T-helper 1 cell treated with Interleukin-12 subunit alpha and Interleukin-12 subunit beta and Interleukin-4 antibody, amounts not matched to agents 30 ng/mL and 1 ng/mL, for 36 hours (primary cell): Measurements from ENCODE around the gene SH2D1A. TPM values are rescaled to one million over a fixed set of nuclear protein-coding genes. Genes with fewer than 3 reads are reported as not detected.

Experiments
- intact Hi-C: fragments of 100-400 bp; cut with micrococcal nuclease; formaldehyde crosslinking; loops from one replicate; pipeline ENCODE4 v1.15.1; 2024
- total RNA-seq: library from RNA; stranded (reverse); gene quantifications from 2 replicates; pipeline ENCODE4 v1.2.3, GENCODE V29; 2022

SH2D1A gene
- total RNA-seq, 1 donor from 2014 or later, result 45.7 TPM

DNA sequence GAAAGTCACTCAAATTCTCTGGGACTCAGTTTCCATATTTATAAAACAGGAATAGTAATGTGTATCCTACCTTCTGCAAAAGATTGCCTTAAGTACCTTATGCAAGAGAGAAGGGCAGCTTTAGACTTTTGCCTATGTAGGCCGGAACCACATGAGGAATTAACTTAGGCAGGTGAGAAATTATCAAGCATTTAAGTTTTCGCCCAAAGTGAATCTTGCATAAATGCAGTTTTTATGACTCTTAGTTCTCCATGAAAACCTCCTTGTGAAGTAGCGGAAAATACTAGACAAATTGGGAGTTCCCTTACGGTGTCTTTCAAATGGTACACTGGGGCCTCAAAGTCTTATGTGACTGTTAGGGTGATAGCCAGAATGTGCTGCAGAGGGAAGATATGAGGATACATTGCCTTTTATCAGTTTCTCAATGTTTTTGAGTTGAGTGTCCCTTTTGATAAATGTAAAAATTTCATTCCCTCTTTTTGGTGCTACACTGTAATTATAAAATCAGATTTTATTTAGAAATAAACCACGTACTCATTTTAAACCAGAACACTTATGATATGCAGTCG lies 2.6 kb downstream of the SH2D1A start:
- intact Hi-C loops, result loop anchor here (5.0 kb wide), 2 partner anchors 47 to 388 kb away; no protein-coding TSS in a partner anchor

DNA sequence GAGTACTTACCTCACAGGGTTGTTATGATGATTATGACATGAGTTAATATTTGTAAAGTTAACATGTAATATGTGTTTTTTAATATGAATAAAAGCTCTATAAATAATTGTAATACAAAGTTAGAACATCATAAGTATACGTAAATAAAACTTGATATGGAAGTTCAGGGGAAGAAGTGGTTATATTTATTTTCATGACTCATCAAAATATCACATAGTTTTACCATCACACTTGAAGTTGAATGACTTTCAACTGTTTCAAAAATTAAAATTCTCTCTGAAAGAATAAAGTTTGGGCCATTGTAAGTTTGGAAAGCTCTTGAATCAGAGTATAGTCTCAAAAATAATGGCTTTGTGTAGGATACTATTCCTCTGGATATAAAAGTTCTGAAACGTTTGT lies 8.3 kb downstream of the SH2D1A start:
- intact Hi-C loops, result loop anchor here (5.0 kb wide), 1 partner anchor 38 kb away; no protein-coding TSS in a partner anchor

- intact Hi-C loops, result loop anchor here (1.0 to 5.0 kb wide), 4 partner anchors 13 to 33 kb away; partner anchors contain the start of gene SH2D1A
These were observed 12.5 kb downstream of the SH2D1A start for GRCh38 chrX:124358800-124359383.

GRCh38 chrX:124362072-124362471 lies 15.7 kb downstream of the SH2D1A start:
- intact Hi-C loops, result no loop called here

- intact Hi-C loops, result no loop called here
These were observed 16.4 kb downstream of the SH2D1A start for GRCh38 chrX:124362761-124363160.

DNA sequence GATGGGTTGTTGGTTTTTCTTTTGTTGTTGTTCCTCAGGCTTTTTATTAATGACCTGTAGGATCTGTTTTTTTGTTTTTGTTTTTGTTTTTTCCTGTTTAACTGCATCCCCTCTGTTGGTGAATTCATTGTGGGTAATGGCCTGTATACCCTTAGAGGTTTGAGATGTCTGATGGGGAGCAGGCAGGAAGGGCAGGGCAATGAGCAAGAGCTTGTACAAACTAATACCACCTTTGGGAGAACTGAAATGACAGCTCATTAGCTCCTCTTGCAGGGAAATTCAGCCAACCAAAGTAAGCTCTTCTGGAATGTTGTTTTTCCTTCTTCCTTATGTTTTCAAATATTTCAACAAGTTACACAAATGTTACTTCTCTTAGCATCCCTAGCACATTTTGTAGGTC lies 23.4 kb downstream of the SH2D1A start:
- intact Hi-C loops, result no loop called here

- intact Hi-C loops, result no loop called here
These were observed 27.0 kb downstream of the SH2D1A start for GRCh38 chrX:124373348-124373747.

- intact Hi-C loops, result no loop called here
These were observed 32.3 kb downstream of the SH2D1A start for GRCh38 chrX:124378643-124379042.

GRCh38 chrX:124383354-124383753 lies 37.0 kb downstream of the SH2D1A start:
- intact Hi-C loops, result no loop called here

GRCh38 chrX:124386401-124386800 lies 40.0 kb downstream of the SH2D1A start:
- intact Hi-C loops, result loop anchor here (5.0 kb wide), 1 partner anchor 289 kb away; no protein-coding TSS in a partner anchor

DNA sequence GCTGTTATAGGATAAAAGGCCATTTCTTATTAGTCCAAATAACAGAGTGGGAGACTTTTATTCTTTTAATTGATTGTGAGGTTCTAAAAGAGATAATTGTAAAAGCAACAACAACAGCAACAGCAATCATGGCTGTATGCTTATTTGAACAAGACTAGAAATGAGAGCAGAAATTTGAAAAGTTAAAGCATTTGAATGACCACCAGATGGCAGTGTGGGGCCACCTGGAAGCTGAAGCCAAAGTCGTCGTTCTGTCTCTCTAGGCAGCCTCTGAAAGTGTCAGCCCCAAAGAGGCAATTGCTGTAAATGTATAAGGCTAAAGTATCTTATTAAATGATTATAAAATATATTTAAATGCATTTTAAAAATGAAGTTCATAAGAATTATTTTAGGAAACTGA lies 42.2 kb downstream of the SH2D1A start:
- intact Hi-C loops, result loop anchor here (1.0 to 5.0 kb wide), 5 partner anchors 18 to 743 kb away; no protein-coding TSS in a partner anchor

- intact Hi-C loops, result loop anchor here (5.0 kb wide), 1 partner anchor 35 kb away; no protein-coding TSS in a partner anchor
These were observed 46.4 kb downstream of the SH2D1A start for GRCh38 chrX:124392794-124393193.

- intact Hi-C loops, result loop anchor here (5.0 kb wide), 1 partner anchor 36 kb away; no protein-coding TSS in a partner anchor
These were observed 46.9 kb downstream of the SH2D1A start for GRCh38 chrX:124393238-124393637.

DNA sequence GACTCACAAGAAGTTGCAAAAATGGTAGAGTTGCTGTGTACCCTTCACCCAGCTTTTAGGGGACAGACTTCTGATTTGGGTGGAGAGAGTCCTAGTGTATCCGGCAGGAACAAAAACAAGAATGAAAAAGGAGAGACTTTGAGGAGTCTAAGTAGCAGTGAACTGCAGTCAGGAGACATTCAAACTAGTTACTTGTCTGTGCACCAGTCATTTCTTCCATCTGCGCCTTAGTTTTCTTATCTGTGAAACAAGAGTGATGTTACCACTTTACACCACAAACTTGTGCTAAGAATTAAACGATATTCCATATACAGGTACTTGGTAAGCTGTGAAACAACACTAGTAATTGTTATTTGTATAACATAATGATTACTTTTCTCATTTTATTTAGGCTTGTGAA lies 47.3 kb downstream of the SH2D1A start:
- intact Hi-C loops, result loop anchor here (5.0 kb wide), 1 partner anchor 36 kb away; no protein-coding TSS in a partner anchor

DNA sequence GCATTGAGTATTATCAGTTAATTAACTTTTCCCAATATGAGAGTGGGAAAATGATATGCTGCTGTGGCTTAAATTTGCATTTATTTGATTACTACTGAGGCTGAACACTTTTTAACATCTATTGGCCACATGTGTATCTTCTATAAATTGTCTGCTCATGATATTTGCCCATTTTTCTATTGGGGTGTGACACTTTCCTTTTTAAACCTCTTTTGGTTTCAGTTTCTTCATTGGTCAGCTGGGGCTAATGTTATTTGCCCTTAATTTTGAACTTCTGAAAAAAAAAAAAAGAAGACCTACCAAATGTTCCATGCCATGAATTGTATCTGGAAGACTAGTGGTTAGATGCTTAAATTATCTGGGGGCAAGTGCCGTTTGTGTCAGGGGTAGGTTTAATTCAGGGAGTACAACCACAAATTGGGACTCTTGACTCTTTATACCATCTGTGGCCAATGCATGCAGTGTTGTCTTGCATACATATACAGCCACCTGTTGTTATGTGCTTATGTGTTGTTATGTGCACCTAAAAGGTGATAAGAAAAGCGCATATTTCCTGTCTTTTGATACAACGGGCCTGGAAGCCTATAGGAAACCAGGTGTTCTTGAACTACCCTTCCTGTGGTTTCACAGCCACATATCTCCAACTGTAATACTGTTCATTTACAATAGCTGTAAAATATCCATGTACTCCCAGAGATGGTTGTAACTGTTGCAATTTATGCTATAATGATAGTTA lies 49.0 kb downstream of the SH2D1A start:
- intact Hi-C loops, result no loop called here

DNA sequence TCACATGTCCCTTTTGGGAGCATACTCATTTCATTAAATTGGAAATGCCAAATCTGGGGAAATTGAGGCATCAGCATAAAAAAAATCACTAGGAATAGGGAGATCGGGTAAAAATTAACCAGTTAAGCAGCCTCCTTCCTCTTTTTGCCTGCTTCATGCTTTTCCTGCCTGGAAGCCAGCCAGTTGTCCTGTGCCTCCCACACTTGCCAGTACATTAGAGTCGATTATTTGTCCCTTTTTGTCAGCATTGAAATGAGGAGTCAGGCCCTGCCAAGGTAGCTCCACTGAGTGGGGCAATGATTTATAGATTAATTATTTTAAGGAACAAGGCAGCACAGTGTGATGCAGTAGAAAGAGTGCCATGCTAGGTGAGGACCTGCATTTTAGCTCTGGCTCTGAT lies 55.3 kb downstream of the SH2D1A start:
- intact Hi-C loops, result no loop called here

GRCh38 chrX:124405868-124406267 lies 59.5 kb downstream of the SH2D1A start:
- intact Hi-C loops, result loop anchor here (1.0 to 5.0 kb wide), 4 partner anchors 18 to 801 kb away; no protein-coding TSS in a partner anchor

DNA sequence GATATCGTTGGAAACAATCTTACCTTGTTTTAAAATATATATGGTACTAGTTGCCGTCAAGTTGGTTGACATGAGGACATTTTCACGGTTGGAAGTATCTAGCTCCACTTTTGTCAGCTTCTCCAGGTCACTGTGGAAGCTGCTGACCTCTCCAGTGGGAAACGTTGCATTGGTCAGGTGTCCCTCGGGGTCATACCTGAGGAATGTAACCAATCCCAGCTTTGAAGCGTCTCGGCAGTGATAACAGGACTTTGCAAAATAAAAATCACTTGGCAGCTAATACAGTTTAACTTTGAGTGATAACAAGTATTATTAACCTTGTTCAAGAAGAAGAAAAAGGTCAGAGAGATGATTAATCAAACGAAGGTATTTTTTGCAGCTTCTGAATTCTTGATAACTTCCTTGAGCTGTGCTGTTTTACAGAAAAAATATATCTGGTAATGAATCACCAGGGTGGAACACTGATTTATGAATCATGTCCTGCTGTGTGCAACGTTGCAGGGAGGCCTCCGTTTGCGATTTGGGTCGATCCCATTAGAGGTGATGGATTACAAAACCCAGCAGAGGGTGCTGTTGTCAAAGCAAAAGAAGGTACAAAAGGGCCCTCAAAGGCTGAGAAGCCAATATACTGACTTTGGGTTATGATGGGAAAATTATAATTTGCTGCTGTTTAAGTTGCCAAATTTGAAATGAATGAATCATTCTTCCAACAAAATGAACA lies 60.1 kb downstream of the SH2D1A start:
- intact Hi-C loops, result loop anchor here (1.0 to 5.0 kb wide), 4 partner anchors 18 to 801 kb away; no protein-coding TSS in a partner anchor

DNA sequence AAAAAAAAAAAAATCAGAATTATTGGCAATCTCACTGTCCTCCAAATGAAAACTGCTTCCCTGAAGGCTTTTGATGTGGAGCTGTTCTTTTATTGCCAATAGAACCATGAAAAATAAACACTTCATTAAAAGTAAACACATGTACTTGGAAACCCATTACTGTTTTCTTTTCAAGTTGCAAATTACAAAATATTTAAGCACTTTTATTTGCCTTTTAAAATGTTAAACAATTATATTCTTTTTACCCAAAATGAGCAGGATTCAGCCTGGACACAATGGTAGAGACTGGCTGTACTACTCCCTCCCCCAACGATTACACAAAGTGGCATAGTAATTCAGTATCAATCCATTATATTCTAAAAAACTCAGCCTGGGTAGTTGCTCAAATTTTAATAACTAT lies 60.9 kb downstream of the SH2D1A start:
- intact Hi-C loops, result loop anchor here (5.0 kb wide), 2 partner anchors 495 to 800 kb away; no protein-coding TSS in a partner anchor

GRCh38 chrX:124408380-124408779 lies 62.0 kb downstream of the SH2D1A start:
- intact Hi-C loops, result loop anchor here (5.0 kb wide), 2 partner anchors 494 to 799 kb away; no protein-coding TSS in a partner anchor

DNA sequence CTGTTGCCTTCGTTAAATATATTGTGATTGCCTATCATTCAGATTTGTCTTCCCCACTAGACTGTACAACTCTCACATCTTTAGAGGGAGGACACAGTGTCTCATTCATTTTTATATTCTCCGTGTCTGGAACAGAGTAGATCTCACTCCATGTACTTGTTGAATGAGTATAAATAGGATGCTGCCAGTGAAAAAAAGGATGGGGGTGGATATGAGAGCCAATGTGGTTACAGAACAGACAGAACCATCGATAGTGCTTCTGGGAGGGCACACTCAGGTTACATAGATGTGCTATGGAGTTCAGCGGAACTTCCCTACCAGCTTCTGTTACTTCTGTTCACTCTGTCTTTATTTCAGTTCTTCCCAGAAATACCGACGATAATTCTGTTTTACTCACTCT lies 66.9 kb downstream of the SH2D1A start:
- intact Hi-C loops, result no loop called here
